ENCODE measurements around the gene DEPDC4. TPM values are rescaled to one million over a fixed set of nuclear protein-coding genes. Genes with fewer than 3 reads are reported as not detected.

Gene DEPDC4
- total and polyA plus RNA-seq, 2 of the 13 experiments (the other 11 are each of a cell fraction or from before 2014, with no cell fraction given): 2.2 to 5.7 TPM

GRCh38 chr12:100290016-100290415, 23.1 kb upstream of the DEPDC4 start:
- no peak for DNase-seq (ENCODE audit: low spot score)
- no peak for TF ChIP-seq BRF2 (CRISPR knock-in tag; IDR thresholded peaks at IDR 0.05)
- TF ChIP-seq FIP1L1 (IDR thresholded peaks at IDR 0.05; ENCODE audit: borderline replicate concordance, insufficient read depth, low read depth, low read length): no peak
- no peak for TF ChIP-seq TOPORS (CRISPR knock-in tag; IDR thresholded peaks at IDR 0.05)
- TF ChIP-seq KDM1A (CRISPR knock-in tag; IDR thresholded peaks at IDR 0.05): no peak
- TF ChIP-seq YEATS2 (CRISPR knock-in tag; IDR thresholded peaks at IDR 0.05; ENCODE audit: borderline replicate concordance): no peak
- TF ChIP-seq POLR2G (IDR thresholded peaks at IDR 0.05; ENCODE audit: low read depth, low read length): no peak
- no peak for TF ChIP-seq KMT2A (CRISPR knock-in tag; IDR thresholded peaks at IDR 0.05)
- TF ChIP-seq, protein P1, sequence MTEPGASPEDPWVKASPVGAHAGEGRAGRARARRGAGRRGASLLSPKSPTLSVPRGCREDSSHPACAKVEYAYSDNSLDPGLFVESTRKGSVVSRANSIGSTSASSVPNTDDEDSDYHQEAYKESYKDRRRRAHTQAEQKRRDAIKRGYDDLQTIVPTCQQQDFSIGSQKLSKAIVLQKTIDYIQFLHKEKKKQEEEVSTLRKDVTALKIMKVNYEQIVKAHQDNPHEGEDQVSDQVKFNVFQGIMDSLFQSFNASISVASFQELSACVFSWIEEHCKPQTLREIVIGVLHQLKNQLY (CRISPR knock-in tag; IDR thresholded peaks at IDR 0.05): no peak
- TF ChIP-seq ZBTB38 (CRISPR knock-in tag; IDR thresholded peaks at IDR 0.05): no peak
- TF ChIP-seq KDM2A (CRISPR knock-in tag; IDR thresholded peaks at IDR 0.05; ENCODE audit: borderline replicate concordance, low read depth): no peak
- no peak for TF ChIP-seq ZNF253 (CRISPR knock-in tag; IDR thresholded peaks at IDR 0.05; ENCODE audit: borderline replicate concordance)
- TF ChIP-seq, protein P2, sequence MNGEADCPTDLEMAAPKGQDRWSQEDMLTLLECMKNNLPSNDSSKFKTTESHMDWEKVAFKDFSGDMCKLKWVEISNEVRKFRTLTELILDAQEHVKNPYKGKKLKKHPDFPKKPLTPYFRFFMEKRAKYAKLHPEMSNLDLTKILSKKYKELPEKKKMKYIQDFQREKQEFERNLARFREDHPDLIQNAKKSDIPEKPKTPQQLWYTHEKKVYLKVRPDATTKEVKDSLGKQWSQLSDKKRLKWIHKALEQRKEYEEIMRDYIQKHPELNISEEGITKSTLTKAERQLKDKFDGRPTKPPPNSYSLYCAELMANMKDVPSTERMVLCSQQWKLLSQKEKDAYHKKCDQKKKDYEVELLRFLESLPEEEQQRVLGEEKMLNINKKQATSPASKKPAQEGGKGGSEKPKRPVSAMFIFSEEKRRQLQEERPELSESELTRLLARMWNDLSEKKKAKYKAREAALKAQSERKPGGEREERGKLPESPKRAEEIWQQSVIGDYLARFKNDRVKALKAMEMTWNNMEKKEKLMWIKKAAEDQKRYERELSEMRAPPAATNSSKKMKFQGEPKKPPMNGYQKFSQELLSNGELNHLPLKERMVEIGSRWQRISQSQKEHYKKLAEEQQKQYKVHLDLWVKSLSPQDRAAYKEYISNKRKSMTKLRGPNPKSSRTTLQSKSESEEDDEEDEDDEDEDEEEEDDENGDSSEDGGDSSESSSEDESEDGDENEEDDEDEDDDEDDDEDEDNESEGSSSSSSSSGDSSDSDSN (CRISPR knock-in tag; IDR thresholded peaks at IDR 0.05): no peak
- Histone ChIP-seq H3K27me3 (ENCODE audit: control insufficient read depth in 1 of 2, insufficient read depth in 2 of 2, low read length in 2 of 2) (no peaks in the 10 kb centered on the region), H3K4me1 (ENCODE audit: insufficient read depth, low read length) (no peaks in the 10 kb centered on the region), H3K79me2 (ENCODE audit: insufficient read depth, low read length) (no peaks in the 10 kb centered on the region), H3K4me3 (replicated peaks in 1 of 3; ENCODE audit: insufficient read depth in 1 of 3, low read depth in 2 of 3, low read length in 3 of 3) (no peak overlapping the region), H3K27ac (ENCODE audit: extremely low read length, insufficient read depth, low read length) (no peak overlapping the region), H3K9me3 (ENCODE audit: low read length) (no peaks in the 10 kb centered on the region), H2AFZ (ENCODE audit: low read length) (no peak overlapping the region), H4K20me1 (ENCODE audit: insufficient read depth, low read length) (no peaks in the 10 kb centered on the region), H3K36me3 (replicated peaks in 1 of 2; ENCODE audit: control insufficient read depth in 1 of 2, insufficient read depth in 2 of 2, low read length in 2 of 2) (peaks cover 1 to 17% of the 10 kb centered on the region in 2 experiments; a peak in 2 of 5 replicates), H3K4me2 (ENCODE audit: low read depth, low read length) (no peak overlapping the region), H3K9ac (ENCODE audit: insufficient read depth, low read depth, low read length) (no peak overlapping the region)
- FAIRE-seq: no peak
- ATAC-seq: no peak
- no TSS peak for BruUV-seq (replicated peaks)
- 96% methylated on average over 3 of the region's 3 CpGs for WGBS (ENCODE audit: low lambda C conversion rate)
- ChIA-PET POLR2A (no interaction called here), CTCF (ENCODE audit: low intra/inter-chr PET ratio, low total read pairs) (no interaction called here)
- in situ Hi-C loops (cut with HindIII; ENCODE audit: extremely low pct_ligation_motif_present, low pct_unique_long_range_greater_than_20kb) (no loop called here), intact Hi-C loops (cut with micrococcal nuclease; ENCODE audit: unreplicated experiment) (no loop called here)
